ENCODE data around the gene YBX2.

The YBX2 gene

DNA sequence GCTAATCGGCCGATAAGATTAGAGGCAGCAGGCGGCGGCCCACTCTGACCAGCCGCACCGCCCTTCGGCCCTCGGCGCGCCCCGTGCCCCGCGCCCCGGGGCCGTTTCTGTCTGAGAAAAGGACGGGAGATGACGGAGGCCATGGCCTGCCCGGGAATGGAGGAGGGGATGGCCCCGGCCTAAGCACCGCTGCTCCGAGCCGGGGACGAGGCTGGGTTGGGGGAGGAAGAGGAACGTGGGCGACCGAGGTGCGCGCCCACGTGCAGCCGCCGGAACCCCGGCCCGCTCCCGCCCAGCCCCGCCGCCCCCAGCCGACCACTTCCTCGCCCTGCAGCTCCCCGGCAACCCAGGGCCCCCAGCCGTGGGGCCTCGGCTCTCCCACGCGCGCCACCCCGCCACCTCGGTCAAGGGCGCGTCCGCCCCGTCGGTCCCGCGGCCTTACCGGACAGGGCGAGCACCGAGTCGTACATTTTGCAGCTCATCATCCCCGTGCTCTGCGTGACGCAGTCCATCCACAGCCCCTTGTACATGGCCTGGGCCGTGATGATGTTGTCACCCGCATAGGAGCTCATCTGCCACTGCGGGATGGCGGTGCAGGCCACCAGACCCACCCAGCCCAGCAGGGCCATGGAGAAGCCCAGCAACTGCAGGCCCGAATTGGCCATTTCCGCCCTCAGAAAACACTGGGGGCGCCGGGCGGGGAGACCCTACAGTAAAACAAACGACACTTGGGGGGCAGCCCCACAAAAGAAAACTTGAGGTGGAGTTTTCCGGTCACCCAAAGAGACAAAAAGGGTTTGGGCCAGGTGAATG, 32.9 kb downstream of the YBX2 start (continued):
- TF ChIP-seq, protein P1, sequence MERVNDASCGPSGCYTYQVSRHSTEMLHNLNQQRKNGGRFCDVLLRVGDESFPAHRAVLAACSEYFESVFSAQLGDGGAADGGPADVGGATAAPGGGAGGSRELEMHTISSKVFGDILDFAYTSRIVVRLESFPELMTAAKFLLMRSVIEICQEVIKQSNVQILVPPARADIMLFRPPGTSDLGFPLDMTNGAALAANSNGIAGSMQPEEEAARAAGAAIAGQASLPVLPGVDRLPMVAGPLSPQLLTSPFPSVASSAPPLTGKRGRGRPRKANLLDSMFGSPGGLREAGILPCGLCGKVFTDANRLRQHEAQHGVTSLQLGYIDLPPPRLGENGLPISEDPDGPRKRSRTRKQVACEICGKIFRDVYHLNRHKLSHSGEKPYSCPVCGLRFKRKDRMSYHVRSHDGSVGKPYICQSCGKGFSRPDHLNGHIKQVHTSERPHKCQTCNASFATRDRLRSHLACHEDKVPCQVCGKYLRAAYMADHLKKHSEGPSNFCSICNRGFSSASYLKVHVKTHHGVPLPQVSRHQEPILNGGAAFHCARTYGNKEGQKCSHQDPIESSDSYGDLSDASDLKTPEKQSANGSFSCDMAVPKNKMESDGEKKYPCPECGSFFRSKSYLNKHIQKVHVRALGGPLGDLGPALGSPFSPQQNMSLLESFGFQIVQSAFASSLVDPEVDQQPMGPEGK (CRISPR knock-in tag; IDR thresholded peaks at IDR 0.05; ENCODE audit: borderline replicate concordance): no peak
- TF ChIP-seq ZFP30 (CRISPR knock-in tag; IDR thresholded peaks at IDR 0.05): no peak
- no peak for TF ChIP-seq ESRRG (CRISPR knock-in tag; IDR thresholded peaks at IDR 0.05)
- TF ChIP-seq ISL1 (CRISPR knock-in tag; IDR thresholded peaks at IDR 0.05): no peak
- no peak for TF ChIP-seq ZNF565 (CRISPR knock-in tag; conservative IDR thresholded peaks at IDR 0.05; ENCODE audit: low read depth)
- TF ChIP-seq, protein P2, sequence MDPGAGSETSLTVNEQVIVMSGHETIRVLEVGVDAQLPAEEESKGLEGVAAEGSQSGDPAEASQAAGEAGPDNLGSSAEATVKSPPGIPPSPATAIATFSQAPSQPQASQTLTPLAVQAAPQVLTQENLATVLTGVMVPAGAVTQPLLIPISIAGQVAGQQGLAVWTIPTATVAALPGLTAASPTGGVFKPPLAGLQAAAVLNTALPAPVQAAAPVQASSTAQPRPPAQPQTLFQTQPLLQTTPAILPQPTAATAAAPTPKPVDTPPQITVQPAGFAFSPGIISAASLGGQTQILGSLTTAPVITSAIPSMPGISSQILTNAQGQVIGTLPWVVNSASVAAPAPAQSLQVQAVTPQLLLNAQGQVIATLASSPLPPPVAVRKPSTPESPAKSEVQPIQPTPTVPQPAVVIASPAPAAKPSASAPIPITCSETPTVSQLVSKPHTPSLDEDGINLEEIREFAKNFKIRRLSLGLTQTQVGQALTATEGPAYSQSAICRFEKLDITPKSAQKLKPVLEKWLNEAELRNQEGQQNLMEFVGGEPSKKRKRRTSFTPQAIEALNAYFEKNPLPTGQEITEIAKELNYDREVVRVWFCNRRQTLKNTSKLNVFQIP (CRISPR knock-in tag; IDR thresholded peaks at IDR 0.05; ENCODE audit: borderline replicate concordance, low read depth): no peak

DNA sequence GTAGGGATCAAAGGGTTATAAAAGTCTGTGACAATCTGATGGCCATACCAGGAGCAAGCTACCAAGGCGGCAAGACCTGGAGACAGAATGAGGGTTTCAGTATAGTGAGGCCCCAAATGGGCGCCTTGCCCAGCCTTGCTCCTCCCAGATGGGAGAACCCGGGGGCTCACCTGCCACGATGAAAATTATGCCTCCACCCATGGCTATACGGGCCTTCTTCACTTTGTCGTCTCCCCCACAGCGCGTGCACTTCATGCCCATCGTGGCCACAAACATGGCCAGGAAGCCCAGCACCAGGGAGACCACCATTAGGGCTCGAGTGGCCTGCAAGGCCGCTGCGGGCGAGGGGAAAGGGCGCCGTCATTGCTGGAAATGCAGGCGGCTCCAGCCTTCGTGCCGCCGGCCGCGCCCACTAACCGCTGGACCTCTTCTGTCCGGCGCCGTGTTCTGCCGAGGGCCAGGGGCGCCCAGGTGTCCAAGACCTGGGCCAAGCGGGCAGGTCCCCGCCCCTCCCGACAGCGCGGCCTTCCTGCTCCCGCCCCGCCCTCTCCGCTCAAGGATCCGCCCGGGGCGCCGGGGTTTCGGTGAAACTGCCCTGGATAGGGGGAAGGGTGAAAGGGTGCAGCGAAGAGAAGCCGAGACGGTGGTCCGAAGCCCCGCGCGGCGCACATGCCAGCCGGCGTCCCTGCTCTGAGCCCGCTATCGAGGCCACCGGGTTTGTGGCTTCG, 33.6 kb downstream of the YBX2 start:
- TF ChIP-seq, protein P3, sequence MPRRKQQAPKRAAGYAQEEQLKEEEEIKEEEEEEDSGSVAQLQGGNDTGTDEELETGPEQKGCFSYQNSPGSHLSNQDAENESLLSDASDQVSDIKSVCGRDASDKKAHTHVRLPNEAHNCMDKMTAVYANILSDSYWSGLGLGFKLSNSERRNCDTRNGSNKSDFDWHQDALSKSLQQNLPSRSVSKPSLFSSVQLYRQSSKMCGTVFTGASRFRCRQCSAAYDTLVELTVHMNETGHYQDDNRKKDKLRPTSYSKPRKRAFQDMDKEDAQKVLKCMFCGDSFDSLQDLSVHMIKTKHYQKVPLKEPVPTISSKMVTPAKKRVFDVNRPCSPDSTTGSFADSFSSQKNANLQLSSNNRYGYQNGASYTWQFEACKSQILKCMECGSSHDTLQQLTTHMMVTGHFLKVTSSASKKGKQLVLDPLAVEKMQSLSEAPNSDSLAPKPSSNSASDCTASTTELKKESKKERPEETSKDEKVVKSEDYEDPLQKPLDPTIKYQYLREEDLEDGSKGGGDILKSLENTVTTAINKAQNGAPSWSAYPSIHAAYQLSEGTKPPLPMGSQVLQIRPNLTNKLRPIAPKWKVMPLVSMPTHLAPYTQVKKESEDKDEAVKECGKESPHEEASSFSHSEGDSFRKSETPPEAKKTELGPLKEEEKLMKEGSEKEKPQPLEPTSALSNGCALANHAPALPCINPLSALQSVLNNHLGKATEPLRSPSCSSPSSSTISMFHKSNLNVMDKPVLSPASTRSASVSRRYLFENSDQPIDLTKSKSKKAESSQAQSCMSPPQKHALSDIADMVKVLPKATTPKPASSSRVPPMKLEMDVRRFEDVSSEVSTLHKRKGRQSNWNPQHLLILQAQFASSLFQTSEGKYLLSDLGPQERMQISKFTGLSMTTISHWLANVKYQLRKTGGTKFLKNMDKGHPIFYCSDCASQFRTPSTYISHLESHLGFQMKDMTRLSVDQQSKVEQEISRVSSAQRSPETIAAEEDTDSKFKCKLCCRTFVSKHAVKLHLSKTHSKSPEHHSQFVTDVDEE (CRISPR knock-in tag; IDR thresholded peaks at IDR 0.05): no peak
- TF ChIP-seq, protein P2 (CRISPR knock-in tag; IDR thresholded peaks at IDR 0.05; ENCODE audit: borderline replicate concordance, low read depth): no peak
- TF ChIP-seq ZNF70 (CRISPR knock-in tag; IDR thresholded peaks at IDR 0.05) (no peak), GLIS3 (CRISPR knock-in tag; IDR thresholded peaks at IDR 0.05) (no peak), ISL1 (CRISPR knock-in tag; IDR thresholded peaks at IDR 0.05) (no peak), PPARA (CRISPR knock-in tag; IDR thresholded peaks at IDR 0.05; ENCODE audit: borderline replicate concordance) (no peak), ARNTL (CRISPR knock-in tag; IDR thresholded peaks at IDR 0.05; ENCODE audit: borderline replicate concordance, low read depth) (no peak), ZFP30 (CRISPR knock-in tag; IDR thresholded peaks at IDR 0.05) (no peak), CSDC2 (CRISPR knock-in tag; IDR thresholded peaks at IDR 0.05) (no peak), TOX (CRISPR knock-in tag; IDR thresholded peaks at IDR 0.05; ENCODE audit: borderline replicate concordance) (no peak), SNAI2 (CRISPR knock-in tag; IDR thresholded peaks at IDR 0.05) (no peak)
- ATAC-seq: 0 out of 3 replicates have a peak, but pooled peaks have one; percentile 9

DNA sequence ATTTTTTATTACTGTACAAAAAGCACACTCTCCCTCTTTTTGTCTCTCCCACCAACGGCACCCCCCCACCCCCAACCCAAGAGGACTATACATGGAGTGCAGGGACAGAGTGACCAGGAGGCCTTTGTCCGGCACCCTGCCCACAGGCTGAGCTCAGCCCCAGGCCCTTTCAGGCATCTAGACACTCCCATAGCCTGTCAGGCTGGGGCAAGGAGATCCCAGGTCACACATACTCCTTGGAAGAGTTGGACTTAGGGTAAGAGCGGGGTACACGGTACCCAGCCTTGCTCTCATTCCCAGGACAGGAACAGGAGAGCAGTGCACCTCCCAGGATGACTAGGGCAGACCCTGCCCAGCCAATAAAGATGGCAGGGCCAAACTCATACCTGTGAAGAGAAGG, 34.3 kb downstream of the YBX2 start:
- ATAC-seq: no peak
- no peak for TF ChIP-seq OSR1 (CRISPR knock-in tag; IDR thresholded peaks at IDR 0.05)
- TF ChIP-seq ARNTL (CRISPR knock-in tag; IDR thresholded peaks at IDR 0.05; ENCODE audit: borderline replicate concordance, low read depth): no peak
- TF ChIP-seq, protein P4, sequence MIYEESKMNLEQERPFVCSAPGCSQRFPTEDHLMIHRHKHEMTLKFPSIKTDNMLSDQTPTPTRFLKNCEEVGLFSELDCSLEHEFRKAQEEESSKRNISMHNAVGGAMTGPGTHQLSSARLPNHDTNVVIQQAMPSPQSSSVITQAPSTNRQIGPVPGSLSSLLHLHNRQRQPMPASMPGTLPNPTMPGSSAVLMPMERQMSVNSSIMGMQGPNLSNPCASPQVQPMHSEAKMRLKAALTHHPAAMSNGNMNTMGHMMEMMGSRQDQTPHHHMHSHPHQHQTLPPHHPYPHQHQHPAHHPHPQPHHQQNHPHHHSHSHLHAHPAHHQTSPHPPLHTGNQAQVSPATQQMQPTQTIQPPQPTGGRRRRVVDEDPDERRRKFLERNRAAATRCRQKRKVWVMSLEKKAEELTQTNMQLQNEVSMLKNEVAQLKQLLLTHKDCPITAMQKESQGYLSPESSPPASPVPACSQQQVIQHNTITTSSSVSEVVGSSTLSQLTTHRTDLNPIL (CRISPR knock-in tag; IDR thresholded peaks at IDR 0.05; ENCODE audit: low read depth): no peak
- no peak for TF ChIP-seq BACH2 (CRISPR knock-in tag; IDR thresholded peaks at IDR 0.05; ENCODE audit: borderline replicate concordance)
- no peak for TF ChIP-seq GLIS3 (CRISPR knock-in tag; IDR thresholded peaks at IDR 0.05)
- TF ChIP-seq ISL1 (CRISPR knock-in tag; IDR thresholded peaks at IDR 0.05): no peak
- TF ChIP-seq TCF4 (CRISPR knock-in tag; IDR thresholded peaks at IDR 0.05; ENCODE audit: borderline replicate concordance): no peak
- TF ChIP-seq, protein P1 (CRISPR knock-in tag; IDR thresholded peaks at IDR 0.05; ENCODE audit: borderline replicate concordance): no peak
- no peak for TF ChIP-seq SNAI2 (CRISPR knock-in tag; IDR thresholded peaks at IDR 0.05)
- TF ChIP-seq ZC3H10 (CRISPR knock-in tag; IDR thresholded peaks at IDR 0.05): no peak
- TF ChIP-seq ZFP30 (CRISPR knock-in tag; IDR thresholded peaks at IDR 0.05): no peak
- TF ChIP-seq, protein P5, sequence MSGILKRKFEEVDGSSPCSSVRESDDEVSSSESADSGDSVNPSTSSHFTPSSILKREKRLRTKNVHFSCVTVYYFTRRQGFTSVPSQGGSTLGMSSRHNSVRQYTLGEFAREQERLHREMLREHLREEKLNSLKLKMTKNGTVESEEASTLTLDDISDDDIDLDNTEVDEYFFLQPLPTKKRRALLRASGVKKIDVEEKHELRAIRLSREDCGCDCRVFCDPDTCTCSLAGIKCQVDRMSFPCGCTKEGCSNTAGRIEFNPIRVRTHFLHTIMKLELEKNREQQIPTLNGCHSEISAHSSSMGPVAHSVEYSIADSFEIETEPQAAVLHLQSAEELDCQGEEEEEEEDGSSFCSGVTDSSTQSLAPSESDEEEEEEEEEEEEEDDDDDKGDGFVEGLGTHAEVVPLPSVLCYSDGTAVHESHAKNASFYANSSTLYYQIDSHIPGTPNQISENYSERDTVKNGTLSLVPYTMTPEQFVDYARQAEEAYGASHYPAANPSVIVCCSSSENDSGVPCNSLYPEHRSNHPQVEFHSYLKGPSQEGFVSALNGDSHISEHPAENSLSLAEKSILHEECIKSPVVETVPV (CRISPR knock-in tag; IDR thresholded peaks at IDR 0.05): no peak
- TF ChIP-seq ZNF8 (CRISPR knock-in tag; IDR thresholded peaks at IDR 0.05): no peak
- TF ChIP-seq TOX (CRISPR knock-in tag; IDR thresholded peaks at IDR 0.05; ENCODE audit: borderline replicate concordance): no peak
- no peak for TF ChIP-seq ZNF565 (CRISPR knock-in tag; conservative IDR thresholded peaks at IDR 0.05; ENCODE audit: low read depth)
- TF ChIP-seq RARB (CRISPR knock-in tag; IDR thresholded peaks at IDR 0.05): no peak
- TF ChIP-seq ESRRG (CRISPR knock-in tag; IDR thresholded peaks at IDR 0.05): no peak
- TF ChIP-seq PPARA (CRISPR knock-in tag; IDR thresholded peaks at IDR 0.05; ENCODE audit: borderline replicate concordance): no peak

Measured in SK-N-SH treated with all-trans-retinoic acid at 6 μM for 48 hours (cell line).